ENCODE results near the gene ECE1.
A peak's percentile ranks its signal among the peaks of the same experiment; 100 is the strongest.

Gene ECE1

GRCh38 chr1:21255284-21255942, 34.9 kb downstream of the ECE1 start:
- peak; percentile 60 to 83 for DNase-seq (ENCODE audit: low read depth in 2 of 2, low spot score in 1 of 2)

DNA sequence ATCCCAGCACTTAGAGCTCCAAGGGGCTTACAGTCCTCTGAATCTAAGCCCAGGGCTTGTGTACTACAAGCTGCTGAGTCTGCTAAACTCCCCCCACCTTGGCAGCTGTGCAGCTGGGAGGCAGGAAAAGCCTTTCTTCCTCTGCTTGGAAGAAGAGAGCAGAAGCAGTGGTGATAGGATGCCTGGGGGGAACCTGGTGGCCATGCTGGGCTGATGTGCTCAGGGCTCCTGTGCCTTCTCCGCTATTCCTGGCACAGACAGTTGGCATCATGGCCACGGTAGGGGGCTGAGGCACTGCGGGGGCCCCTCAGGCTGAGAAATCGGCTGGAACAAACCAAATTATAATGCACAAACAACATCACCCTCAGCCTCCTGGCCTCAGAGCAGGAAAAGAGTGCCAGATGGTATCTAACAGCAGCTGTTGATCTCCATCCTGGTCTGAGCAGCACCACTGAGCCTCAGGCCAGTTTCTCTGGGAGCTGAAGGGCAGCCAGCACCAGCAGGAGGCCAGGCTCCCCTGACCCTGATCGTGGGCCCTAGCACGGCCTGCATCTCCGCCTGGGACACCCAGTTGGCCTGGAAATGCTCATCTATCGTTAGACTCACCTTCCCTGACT, 35.8 kb downstream of the ECE1 start:
- no peak for DNase-seq (ENCODE audit: low read depth in 2 of 2, low spot score in 1 of 2)

- DNase-seq (ENCODE audit: low read depth in 2 of 2, low spot score in 1 of 2) = no peak
These were observed 38.3 kb downstream of the ECE1 start for GRCh38 chr1:21251773-21252471.

- DNase-seq (ENCODE audit: low read depth in 2 of 2, low spot score in 1 of 2) = no peak
These were observed 40.2 kb downstream of the ECE1 start for GRCh38 chr1:21249940-21250493.

DNA sequence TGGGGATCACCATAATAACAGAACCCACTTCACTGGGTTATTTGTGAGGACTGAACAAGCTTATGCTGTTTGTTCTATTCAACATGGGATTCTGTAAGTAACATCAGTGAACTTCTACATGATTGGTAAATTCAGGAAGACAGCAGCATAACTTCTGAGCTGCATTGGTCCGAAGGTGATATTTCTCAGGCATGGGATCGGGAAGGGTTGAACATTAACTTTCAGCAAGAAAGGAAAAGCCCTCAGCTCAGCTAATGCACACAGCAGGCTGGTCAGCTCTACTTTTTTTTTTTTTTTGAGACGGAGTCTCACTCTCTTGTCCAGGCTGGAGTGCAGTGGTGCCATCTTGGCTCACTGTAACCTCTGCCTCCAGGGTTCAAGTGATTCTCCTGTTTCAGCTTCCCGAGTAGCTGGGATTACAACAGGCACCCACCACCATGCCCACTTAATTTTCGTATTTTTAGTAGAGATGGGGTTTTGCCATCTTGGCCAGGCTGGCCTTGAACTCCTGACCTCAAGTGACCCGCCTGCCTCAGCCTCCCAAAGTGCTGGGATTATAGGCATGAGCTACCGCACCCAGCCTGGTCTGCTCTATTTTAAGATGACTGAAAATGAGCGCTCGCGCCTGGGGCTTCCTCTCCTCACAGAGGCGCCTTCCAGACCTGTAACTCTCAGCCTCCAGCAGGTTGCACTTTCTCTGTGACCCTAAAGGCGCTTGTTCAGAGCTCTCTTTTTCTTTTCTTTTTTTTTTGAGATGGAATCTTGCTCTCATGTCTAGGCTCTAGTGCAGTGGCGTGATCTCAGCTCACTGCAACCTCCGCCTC, 42.2 kb downstream of the ECE1 start:
- no peak for DNase-seq (ENCODE audit: low read depth in 2 of 2, low spot score in 1 of 2)

DNA sequence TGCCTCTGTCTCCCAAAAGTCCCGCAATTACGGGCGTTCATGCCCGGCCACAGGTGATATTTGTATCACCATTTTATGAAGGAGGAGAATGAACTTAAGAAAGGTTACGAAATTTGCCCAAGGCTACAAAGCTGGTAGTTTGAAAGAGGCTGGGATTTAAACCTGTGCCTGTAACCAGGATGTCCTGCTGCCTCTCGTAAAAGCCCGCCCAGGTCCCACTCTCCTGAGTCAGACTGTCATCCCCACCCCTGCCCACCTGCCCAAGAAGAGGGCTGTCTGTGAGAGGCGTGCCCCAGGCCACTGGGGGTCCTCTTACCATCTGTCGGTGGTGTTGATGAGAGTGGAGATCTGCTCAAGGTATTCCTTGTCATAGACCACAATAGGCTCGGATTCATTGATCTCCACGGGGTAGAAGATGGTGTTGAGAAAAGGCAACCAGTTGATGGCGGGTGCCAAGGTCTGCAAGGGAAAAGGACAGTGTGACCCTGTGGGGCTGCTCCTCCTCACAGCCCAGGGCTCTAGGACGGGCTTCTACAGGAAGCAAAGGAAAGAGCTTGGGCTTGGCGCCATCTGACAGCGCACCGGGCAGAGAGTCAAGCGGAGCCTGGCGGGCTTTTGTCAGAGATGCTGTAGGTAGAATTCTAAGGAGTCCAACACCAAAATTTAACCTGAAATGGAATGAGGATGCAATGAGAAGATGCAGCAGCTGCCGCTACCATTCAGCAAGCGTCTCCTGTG, 43.2 kb downstream of the ECE1 start:
- no peak for DNase-seq (ENCODE audit: low read depth in 2 of 2, low spot score in 1 of 2)

- no peak for DNase-seq (ENCODE audit: low read depth in 2 of 2, low spot score in 1 of 2)
These were observed 44.5 kb downstream of the ECE1 start for GRCh38 chr1:21245688-21246229.

- no peak for DNase-seq (ENCODE audit: low read depth in 2 of 2, low spot score in 1 of 2)
These were observed 45.1 kb downstream of the ECE1 start for GRCh38 chr1:21244986-21245687.

- DNase-seq (ENCODE audit: low read depth in 2 of 2, low spot score in 1 of 2) = no peak
These were observed 46.1 kb downstream of the ECE1 start for GRCh38 chr1:21244154-21244553.

DNA sequence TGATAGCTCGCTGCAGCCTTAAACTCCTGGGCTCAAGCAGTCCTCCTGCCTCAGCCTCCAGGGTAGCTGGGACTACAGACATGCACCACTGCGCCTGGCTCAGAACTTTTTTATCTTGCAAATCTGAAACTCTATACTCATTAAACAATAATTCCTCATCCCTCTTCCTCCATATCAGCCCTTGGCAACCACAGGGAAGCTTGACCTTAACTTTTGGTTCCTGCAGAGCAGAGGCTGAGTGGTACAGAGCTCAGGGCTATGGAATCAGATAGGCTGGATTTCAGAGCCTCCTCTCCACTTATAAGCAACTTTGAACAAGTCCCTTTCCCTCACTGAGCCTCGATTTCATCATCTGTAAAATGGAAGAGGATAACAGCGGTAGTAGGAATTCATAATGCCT, 47.4 kb downstream of the ECE1 start:
- DNase-seq (ENCODE audit: low read depth in 2 of 2, low spot score in 1 of 2) = no peak

- DNase-seq (ENCODE audit: low read depth in 2 of 2, low spot score in 1 of 2) = no peak
These were observed 48.3 kb downstream of the ECE1 start for GRCh38 chr1:21241771-21242581.

- no peak for DNase-seq (ENCODE audit: low read depth in 2 of 2, low spot score in 1 of 2)
These were observed 49.6 kb downstream of the ECE1 start for GRCh38 chr1:21240706-21241105.

GRCh38 chr1:21239221-21239620, 51.0 kb downstream of the ECE1 start:
- DNase-seq (ENCODE audit: low read depth in 2 of 2, low spot score in 1 of 2) = no peak

- DNase-seq (ENCODE audit: low read depth in 2 of 2, low spot score in 1 of 2) = no peak
These were observed 52.0 kb downstream of the ECE1 start for GRCh38 chr1:21238141-21238800.

DNA sequence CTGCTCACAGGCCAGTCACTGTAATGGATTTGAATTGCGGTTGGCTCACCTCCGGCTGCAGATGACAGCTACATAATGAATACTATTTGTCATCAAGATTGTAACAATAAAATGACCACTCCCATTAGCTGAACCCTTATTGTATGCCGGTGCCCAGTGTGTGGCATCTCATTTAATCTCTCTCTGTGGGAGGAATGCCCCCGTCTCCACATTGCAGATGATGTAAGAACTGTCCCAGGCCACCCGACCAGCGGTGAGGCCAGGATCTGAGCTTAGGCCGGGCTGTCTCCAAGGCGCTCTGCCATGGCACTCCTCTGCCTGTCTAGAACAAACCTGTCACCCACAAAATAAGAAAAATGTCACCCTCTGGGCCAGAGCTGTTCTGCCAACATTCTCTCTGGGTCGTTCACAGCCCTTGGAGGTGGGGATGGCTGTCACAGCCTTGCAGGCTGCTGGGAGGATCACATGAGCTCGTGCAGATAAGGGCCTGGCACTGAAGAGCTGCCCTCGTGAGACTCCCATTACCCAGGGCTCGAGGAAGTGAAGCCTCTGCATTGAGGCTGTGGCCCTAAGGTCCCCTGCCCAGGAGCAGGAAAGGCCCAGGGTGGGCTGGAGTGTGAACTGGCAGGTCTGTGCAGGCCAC, 52.7 kb downstream of the ECE1 start:
- DNase-seq (ENCODE audit: low read depth in 2 of 2, low spot score in 1 of 2) = no peak

GRCh38 chr1:21236178-21236577, 54.1 kb downstream of the ECE1 start:
- no peak for DNase-seq (ENCODE audit: low read depth in 2 of 2, low spot score in 1 of 2)

DNA sequence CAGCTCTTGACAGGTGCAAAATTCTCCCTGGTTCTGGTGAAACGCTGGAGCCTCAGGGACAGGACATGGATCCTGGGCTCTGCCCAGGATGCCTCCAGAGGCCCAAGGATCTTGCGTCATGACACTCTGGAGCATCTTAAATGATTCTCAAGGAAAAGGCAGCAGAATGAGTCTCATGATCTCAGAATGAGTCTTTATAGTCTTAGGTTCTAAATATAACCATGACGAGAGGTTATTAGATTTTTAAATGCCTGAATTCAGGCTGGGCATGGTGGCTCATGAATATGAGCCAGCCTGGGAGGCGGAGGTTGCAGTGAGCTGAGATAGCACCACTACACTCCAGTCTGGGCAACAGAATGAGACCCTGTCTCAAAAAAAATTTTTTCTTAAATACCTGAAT, 55.5 kb downstream of the ECE1 start:
- DNase-seq (ENCODE audit: low read depth in 2 of 2, low spot score in 1 of 2) = no peak

DNA sequence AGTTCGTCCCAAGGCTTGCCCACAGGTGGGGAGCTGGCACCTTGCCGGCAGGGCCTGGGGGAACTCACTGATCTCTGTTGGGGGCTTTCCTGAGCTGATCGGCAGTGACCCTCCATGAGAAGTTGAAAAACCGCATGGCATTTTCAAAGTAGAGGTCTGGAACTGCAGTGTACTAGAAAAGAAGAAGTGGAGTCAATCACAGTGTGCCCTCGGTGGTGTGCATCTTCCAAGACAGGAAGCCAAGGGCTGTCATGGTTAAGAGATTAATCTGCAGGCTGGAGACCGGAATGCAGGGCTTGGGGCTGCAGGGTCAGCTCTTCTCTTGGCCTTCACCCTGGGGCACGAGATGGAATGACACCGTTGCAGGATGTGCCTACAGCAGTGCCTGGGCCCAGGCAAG, 56.8 kb downstream of the ECE1 start:
- DNase-seq (ENCODE audit: low read depth in 2 of 2, low spot score in 1 of 2) = no peak
